Measurements from ENCODE around the gene DCD.
A peak's percentile ranks its signal among the peaks of the same experiment; 100 is the strongest.

DCD gene

GRCh38 chr12:54616933-54617680, 31.1 kb downstream of the DCD start:
- DNase-seq (ENCODE audit: low read depth in 1 of 2, low spot score in 1 of 2): peak in 1 of 2 experiments; percentile 19
- H3K4me3 ChIP-seq (replicated peaks; ENCODE audit: insufficient read depth, low read length): no peak overlapping the region
- TF ChIP-seq POLR2AphosphoS5 (IDR thresholded peaks at IDR 0.05; ENCODE audit: low read depth): no peak
- TF ChIP-seq SPI1 (IDR thresholded peaks at IDR 0.05; ENCODE audit: borderline replicate concordance, low read depth): peak; percentile 83
- H3K27me3 ChIP-seq (ENCODE audit: insufficient read depth, poor library complexity, severe bottlenecking): peaks cover 30% of the 10 kb centered on the region
- no peak overlapping the region for H3K27ac ChIP-seq (replicated peaks)

GRCh38 chr12:54612225-54612750, 35.9 kb downstream of the DCD start:
- no peak for DNase-seq (ENCODE audit: low read depth in 1 of 2, low spot score in 1 of 2)
- no peak overlapping the region for H3K27ac ChIP-seq (replicated peaks)
- peaks cover 17% of the 10 kb centered on the region for H3K27me3 ChIP-seq (ENCODE audit: insufficient read depth, poor library complexity, severe bottlenecking)
- TF ChIP-seq SPI1 (IDR thresholded peaks at IDR 0.05; ENCODE audit: borderline replicate concordance, low read depth) (no peak), GABPA (IDR thresholded peaks at IDR 0.05; ENCODE audit: low read depth) (no peak), POLR2AphosphoS5 (IDR thresholded peaks at IDR 0.05; ENCODE audit: low read depth) (no peak), REST (IDR thresholded peaks at IDR 0.05; ENCODE audit: insufficient replicate concordance, low read depth) (no peak)
- TF ChIP-seq, protein P1, sequence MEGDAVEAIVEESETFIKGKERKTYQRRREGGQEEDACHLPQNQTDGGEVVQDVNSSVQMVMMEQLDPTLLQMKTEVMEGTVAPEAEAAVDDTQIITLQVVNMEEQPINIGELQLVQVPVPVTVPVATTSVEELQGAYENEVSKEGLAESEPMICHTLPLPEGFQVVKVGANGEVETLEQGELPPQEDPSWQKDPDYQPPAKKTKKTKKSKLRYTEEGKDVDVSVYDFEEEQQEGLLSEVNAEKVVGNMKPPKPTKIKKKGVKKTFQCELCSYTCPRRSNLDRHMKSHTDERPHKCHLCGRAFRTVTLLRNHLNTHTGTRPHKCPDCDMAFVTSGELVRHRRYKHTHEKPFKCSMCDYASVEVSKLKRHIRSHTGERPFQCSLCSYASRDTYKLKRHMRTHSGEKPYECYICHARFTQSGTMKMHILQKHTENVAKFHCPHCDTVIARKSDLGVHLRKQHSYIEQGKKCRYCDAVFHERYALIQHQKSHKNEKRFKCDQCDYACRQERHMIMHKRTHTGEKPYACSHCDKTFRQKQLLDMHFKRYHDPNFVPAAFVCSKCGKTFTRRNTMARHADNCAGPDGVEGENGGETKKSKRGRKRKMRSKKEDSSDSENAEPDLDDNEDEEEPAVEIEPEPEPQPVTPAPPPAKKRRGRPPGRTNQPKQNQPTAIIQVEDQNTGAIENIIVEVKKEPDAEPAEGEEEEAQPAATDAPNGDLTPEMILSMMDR (IDR thresholded peaks at IDR 0.05; ENCODE audit: insufficient read depth, low read length): no peak
- no peak overlapping the region for H3K4me3 ChIP-seq (replicated peaks; ENCODE audit: insufficient read depth, low read length)

DNA sequence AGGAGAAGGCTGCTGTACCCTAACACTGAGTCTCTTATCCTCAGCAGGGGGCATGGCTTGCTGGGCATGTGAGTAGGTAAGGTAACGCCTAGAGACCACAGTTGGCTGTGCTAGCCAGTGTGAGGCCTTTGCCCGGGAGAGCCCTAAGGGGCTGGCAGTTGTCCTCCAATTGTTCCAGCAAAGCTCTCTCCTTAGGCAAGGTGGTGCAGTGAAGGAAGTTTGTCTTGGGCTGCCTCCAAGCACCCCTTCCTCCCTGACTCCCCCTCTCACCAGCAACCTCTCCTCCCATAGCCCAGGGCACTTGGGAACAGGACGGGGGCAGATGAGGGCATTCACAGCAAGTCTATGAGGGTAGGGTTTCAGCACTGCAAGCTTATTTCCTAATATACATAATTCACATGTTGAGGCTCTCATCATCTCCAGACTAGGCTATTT, 36.4 kb downstream of the DCD start:
- TF ChIP-seq SPI1 (IDR thresholded peaks at IDR 0.05; ENCODE audit: borderline replicate concordance, low read depth): no peak
- TF ChIP-seq POLR2AphosphoS5 (IDR thresholded peaks at IDR 0.05; ENCODE audit: low read depth): no peak
- TF ChIP-seq, protein P1 (IDR thresholded peaks at IDR 0.05; ENCODE audit: insufficient read depth, low read length): no peak
- no peak for TF ChIP-seq GABPA (IDR thresholded peaks at IDR 0.05; ENCODE audit: low read depth)
- TF ChIP-seq REST (IDR thresholded peaks at IDR 0.05; ENCODE audit: insufficient replicate concordance, low read depth): no peak
- Histone ChIP-seq H3K27ac (replicated peaks) (no peak overlapping the region), H3K4me3 (replicated peaks; ENCODE audit: insufficient read depth, low read length) (no peak overlapping the region), H3K27me3 (ENCODE audit: insufficient read depth, poor library complexity, severe bottlenecking) (peaks cover 19% of the 10 kb centered on the region)
- DNase-seq (ENCODE audit: low read depth in 1 of 2, low spot score in 1 of 2): no peak

GRCh38 chr12:54608769-54609168, 39.4 kb downstream of the DCD start:
- no peak for DNase-seq (ENCODE audit: low read depth in 1 of 2, low spot score in 1 of 2)
- H3K27me3 ChIP-seq (ENCODE audit: insufficient read depth, poor library complexity, severe bottlenecking): peaks cover 9% of the 10 kb centered on the region
- H3K4me3 ChIP-seq (replicated peaks; ENCODE audit: insufficient read depth, low read length): no peak overlapping the region
- H3K27ac ChIP-seq (replicated peaks): no peak overlapping the region
- TF ChIP-seq SPI1 (IDR thresholded peaks at IDR 0.05; ENCODE audit: borderline replicate concordance, low read depth) (no peak), REST (IDR thresholded peaks at IDR 0.05; ENCODE audit: insufficient replicate concordance, low read depth) (no peak), POLR2AphosphoS5 (IDR thresholded peaks at IDR 0.05; ENCODE audit: low read depth) (no peak), GABPA (IDR thresholded peaks at IDR 0.05; ENCODE audit: low read depth) (no peak)

Measured in HL-60 (cell line).